CD4-positive, alpha-beta T cell treated with Interleukin-6 for 4 hours (primary cell): ENCODE data around the gene ACTN3.
A peak's percentile ranks its signal among the peaks of the same experiment; 100 is the strongest.
"Not testable (repeated sequence)": the region's sequence is repeated elsewhere in the genome, so short reads cannot be mapped to it uniquely, and the experiment has no call there.

ENCODE experiments used
- DNase-seq: peaks from one replicate; pipeline ENCODE4 v3.0.0-alpha.2; 2020; ENCODE audit warnings: mixed read lengths

The ACTN3 gene

DNA sequence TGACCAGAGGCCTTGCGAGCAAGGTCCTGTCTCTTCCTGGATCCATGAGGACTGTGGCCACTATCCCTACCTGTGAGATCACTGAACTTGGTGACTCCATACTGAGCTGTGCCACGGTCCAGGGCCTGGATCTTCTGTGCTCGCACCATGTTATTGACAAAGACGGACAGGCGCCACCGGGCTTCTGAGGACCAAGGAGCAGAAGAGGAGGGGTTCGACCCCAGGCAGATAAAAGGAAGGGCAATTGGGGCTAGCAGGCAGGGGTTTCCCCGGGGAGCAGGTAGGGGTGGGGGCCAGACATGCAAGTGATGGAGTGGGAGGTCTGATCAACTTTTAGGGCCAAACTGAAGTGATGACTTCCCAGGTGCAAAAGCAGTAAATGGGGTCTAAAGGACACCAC, 19.5 kb downstream of the ACTN3 start:
- no peak for DNase-seq

DNA sequence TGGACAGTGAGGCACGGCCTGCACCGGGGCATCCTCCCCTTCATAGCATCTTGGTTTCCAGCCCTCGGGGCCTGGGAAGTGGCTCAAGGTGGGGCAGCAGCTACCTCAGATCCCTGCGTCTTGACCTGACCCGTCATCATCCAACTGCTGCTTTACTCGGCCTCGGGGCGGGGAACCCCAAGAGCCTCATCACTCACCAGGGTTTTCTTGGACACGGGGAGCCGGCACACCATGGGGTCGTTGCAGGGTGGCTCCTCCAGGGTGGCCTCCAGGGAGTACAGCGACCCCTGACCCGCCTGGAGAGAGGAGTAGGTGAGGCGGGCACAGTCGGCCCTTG, 21.1 kb downstream of the ACTN3 start:
- DNase-seq = no peak

DNA sequence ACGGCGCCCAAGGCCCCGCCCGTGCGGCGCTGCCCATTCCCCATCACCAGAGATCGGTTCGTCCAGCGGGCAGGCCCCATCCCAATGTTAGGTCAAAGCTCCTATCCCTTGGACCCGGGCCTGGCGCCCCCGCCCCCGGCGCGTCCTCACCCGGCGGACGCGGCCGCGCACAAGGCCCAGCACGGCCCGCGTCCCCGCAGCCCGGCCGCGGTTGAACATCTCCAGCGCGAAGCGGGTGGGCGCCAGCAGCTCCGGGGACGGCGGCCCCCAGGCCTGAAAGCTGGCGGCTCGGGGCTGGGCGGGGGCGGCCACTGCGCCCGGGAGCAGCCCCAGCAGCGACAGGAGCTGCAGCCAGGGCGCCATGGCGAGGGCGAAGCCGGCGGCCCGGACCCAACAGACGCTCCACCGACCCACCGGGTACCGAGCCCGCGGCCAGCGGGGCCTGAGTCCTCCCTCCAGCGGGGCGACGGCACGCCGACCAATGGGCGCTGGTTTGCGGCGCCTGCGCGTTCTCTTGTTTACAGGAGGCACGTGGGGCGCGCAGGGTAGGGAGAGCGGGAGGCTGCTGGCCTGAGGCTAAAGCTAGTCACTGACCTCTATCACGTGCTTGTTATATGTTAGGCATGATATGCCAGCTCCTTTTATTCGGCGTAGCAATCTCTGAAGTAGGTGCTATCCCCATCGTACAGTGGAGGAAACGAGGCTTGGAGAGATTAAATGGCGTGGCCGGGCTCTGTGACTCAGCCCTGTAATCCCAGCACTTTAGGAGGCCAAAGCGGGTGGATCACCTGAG, 21.6 kb downstream of the ACTN3 start, which contains the start of gene CTSF:
CTSF (minus strand) TSS at position 483 of the 793 bp plus-strand sequence; CDS start at position 363, 120 bp downstream.
- peak; percentile 79 for DNase-seq

DNA sequence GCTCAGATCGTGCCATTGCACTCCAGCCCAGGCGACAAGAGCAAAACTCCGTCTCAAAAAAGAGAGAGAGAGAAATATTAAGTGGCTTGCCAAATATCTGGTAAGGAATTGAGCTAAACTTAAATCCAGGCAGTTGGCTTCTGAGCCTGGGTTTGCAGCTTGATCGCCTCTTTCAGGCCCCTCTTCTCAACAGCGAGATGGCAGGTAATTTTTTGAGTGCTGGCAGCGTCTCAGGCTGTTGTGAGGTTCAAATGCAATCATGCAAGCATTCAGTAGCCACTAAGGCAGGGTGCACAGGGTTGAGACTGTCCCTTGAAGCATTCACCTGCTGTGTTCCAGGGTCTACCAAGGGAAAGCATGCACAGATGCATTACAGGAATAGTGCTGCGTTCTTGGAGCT, 22.4 kb downstream of the ACTN3 start:
- DNase-seq = no peak

DNA sequence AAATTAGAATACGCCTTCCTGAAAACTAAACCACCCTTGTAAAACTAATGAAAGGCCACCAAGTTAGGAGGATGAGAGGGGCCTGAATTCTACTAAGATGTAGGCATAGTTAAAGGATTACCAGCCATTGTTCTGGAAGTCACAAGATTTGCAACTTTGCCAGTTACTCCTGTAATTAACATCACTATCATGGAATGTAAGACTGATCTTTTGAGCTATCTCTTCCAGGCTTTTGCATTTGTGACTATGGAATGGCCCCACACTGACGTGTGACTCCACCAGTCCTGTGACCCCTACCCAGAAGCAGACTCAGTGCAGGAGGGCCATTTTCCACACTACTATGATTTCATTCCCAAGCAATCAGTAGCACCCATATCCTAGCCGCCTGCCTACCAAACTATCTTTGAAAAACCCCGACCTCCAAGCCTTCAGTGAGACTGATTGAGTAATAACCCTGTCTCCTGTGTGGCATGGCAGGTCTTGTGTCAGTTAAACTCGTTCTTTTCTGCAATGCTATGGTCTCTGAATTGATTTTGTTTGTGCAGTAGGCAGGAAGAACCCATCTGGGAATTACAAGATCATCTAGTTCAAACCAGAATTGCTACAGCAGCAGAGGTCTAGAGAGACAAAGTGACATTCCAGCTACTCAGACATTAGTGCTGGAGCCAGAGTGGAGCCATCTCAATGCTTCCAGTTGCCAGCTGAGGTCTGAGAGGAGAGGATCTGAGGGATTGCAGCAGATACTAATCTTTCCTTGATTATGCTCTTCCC, 23.6 kb downstream of the ACTN3 start:
- no peak for DNase-seq

DNA sequence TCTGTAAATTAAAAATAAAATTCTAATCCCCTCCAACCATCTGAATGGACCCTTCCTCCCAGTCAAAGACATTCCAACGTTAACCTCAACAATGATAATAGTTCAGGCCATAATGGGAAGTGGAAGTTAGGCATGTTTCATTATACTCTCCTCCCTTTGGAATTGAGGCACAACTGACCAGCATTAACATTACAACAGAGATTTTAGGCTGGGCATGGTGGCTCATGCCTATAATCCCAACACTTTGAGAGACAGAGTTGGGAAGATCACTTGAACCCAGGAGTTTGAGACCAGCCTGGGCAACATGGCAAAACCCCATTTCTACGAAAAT, 24.1 kb downstream of the ACTN3 start:
- DNase-seq = no peak

DNA sequence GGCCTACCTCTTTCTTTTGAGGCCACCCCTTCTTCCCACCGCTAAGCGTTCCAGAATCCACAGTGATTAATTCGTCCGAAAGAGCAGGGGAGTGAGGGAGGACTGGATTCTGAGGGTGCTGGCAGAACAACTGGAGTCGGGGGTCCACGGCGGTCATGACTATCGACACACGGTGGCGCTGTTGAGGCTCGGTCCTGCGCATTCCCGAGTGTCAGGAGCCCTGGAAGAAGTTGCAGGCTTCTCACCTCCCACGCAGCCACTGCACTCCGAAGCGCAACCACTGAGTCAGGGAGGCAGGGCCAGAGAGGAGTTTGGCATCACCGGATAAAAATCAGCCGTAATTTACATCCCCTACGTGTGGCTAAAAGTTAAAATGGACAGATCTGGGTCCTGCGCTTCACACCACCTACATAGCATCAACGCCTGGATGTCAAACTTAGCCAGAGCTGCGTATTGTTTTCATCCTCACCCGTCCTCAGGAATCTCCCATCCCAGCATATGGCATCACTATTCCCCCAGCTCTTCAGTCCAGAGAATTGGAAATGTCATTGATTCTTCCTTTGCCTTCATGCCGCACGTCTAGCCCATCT, 32.4 kb downstream of the ACTN3 start:
- DNase-seq = peak; percentile 85

DNA sequence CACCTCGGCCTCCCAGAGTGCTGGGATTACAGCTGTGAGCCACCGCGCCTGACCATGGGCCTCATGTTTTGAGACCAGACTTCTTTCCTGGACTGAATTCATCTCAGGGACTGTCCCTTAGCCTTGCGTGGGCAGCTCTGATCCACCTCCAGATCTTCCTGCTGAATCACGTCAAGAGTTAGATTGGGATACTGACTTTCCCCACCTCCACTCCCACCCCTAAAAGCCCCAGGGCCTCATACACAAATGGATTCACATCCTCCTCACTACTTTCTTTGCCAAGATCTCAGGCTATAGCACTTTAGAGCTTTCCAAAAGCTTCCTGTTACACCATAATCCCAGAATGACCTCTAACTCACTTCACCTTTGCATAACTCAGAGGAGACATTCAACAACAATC, 34.1 kb downstream of the ACTN3 start:
- no peak for DNase-seq

DNA sequence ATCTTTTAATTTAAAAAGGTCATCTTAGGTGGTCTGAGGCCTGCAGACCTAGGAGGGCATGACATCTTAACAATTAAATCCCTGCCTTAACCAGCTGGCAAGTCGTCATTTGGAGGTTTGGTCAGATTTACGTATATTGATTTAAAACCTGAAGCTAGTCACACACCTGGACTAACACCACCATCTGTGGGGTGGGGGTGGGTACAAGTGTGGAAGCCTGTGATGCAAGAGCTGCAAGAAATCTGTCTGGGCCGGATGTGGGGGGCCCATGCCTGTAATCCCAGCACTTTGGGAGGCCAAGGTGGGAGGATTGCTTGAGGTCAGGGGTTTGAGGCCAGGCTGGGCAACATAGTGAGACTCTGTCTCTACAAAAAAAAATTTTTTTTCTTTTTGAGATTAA, 34.6 kb downstream of the ACTN3 start:
- DNase-seq = no peak

DNA sequence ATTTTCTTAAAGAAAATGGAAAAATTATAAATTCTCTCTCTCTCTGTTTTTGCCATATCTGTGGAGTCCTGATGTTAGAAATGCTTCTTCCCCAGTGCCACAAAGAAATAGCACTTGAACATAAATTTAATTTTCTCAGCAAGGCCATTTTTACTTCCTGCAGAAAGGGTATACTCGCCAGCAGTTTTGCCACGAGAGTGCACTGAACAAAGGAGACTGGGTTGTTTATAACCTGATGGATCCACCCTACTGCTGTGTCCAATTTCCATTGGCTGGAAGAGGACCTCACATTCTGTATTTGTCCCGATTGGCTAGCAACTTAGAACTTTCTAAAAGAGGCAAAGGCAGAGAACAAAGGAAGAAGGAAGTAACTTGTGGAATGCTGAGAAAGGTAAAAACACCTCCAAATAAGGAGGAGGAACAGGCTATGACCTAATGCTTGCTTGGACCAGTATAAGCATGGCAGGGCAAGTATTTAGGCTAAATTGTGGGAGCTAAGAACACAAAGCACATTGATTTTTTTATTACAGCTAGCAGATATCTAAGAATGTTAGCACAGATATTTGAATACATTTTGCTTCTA, 36.0 kb downstream of the ACTN3 start:
- DNase-seq = not testable (repeated sequence)

DNA sequence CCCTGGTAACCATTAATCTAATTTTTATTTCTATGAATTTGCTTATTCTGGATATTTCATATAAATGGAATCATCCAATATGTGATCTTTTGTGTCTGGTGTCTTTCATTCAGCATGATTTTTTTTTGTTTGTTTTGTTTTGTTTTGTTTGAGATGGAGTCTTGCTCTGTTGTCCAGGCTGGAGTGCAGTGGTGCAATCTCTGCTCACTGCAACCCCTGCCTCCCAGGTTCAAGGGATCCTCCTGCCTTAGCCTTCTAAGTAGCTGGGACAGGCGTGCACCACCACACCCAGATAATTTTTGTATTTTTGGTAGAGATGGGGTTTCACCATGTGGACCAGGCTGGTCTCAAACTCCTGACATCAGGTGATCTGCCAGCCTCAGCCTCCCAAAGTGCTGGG, 38.7 kb downstream of the ACTN3 start:
- not testable (repeated sequence) for DNase-seq

DNA sequence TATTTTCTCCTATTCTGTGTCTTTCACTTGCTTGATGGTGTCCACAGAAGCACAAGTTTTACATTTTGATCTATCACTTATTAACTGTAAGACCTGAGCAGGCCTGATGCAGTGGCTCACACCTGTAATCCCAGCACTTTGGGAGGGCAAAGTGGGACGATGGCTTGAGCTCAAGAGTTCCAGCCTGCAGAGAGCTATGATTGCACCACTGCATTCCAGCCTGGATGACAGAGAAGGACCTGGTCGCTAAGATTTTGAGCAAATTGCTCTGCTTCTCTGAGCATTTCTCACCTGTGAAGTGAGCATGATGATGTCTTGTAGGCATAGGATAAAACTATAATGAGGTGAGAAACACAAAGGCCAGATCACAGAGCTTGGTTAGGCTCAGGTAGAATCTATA, 39.4 kb downstream of the ACTN3 start:
- DNase-seq = no peak

DNA sequence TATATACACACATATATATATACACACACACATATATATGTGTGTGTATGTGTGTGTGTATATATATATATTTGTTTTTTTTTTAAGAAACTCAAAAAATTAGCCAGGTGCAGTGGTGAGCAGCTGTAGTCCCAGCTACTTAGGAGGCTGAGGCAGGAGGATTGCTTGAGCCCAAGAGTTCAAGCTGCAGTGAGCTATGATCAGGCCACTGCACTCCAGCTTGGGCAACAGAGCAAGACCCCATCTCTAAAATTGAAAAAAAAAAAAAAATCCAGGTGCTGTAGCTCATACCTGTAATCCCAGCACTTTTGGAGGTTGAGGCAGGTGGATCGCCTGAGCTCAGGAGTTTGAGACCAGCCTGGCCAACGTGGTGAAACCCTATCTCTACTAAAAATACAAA, 42.6 kb downstream of the ACTN3 start:
- DNase-seq = not testable (repeated sequence)

DNA sequence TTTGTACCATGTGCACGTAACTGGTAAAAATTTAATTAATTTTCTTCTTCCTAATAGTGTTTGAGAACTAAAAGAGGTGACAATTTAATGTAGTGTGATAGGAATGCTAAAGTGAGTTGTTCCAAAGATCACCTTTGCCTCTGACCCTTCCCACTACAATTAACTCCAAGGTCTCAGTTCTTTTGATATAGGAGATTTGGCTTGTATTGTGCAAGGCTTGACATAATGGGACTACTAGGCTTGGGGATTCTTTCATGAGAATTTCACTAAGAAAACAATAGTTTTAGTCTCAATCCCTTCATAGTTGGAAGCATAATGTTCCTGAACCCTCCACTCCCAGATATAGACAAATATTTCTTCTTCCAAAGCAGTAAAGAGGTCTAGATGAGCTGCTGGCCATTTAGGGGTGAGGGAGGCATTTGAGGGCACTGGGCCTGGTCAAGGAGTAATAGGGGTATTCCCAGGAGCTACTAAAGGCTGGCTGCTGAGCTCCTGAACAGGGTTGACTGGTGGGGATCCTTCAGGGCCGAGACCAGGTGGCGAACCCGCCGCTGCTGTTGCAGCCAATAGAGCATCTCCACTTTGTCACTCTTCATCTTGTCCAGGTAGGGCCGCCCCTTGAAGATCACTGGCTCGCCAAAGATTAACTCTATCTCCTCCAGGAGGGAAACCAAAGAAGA, 43.4 kb downstream of the ACTN3 start:
- no peak for DNase-seq

DNA sequence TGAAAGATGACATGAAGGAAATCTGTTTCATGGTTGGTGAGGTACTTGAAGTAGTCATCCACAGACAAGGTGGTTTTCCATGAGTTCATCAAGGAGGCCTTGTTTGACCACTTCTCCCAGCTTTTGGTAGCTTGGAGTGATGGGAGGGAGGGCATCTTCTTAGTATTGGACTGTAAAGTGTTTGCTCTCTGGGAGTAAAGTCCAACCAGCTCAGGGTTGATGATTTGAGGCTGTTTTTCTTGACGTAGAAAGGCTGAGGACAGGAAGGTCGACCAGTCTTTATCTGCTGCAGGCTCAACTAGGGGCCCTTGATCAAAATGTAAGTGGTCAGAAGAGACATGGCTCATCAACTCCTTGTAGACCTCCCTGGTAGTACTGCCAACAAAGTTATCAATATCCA, 44.5 kb downstream of the ACTN3 start:
- no peak for DNase-seq

DNA sequence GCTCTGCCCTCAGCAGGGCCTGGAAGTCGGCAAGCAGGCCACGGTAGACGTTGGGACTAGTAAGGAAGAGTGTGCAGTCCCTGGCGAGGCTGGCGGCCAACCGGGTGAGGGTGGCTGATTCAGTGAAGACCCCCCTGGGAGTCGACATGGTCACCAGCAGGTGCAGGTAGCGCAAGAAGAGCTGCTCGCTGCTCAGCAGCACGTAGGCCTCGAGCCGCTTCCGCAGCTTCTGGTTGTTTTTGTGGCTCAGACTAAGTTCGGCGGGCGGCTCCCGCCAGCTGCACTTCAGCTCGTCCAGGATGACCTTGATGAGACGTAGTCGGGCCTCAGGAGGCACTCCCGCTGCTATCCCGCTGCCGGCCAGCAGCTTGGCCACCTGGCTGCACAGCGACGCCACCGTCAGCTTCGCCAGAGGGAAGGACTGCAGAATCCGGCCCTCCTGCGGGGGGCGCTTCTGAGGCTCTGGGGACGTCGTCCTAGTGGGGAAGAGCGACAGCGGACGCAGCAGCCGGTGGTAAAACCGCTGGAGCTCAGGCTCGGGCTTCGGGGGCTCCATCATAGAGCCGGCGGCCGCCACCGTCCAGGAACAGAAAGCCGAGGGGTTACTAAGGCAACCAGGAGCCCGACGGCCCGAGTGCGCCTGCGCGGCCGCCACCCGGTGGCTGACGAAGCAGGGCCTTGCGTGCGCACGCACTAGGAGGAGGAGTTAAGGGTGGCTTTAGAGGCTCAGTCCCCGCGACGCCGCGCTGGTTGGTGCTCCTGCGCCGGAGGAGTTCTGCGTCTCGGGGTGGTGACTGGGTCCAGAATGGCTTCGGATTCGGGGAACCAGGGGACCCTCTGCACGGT, 46.0 kb downstream of the ACTN3 start, which contains the start of the genes CCDC87 and CCS:
CCDC87 (minus strand) TSS at position 607 of the 846 bp plus-strand sequence; CDS start at position 559, 48 bp downstream.
CCS (plus strand) TSS at position 729 of the 846 bp plus-strand sequence; CDS start at position 806, 77 bp downstream.
- peak; percentile 100 for DNase-seq

DNA sequence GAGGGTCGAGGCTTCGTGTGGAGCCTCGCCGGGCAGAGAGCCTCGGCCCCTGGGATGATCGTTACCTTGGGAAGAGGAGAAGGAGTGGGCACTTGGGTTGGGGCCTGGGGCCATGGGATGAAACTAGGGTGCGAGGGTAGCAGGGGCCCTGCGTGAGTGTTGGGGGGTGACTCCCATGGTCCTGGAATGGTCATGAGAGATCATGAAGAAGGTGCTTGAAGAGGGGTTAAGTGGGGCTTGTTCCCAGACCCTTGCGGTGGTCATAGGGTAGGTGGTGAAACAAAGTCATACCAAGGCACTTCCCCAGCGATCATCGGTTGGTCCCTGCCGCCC, 46.6 kb downstream of the ACTN3 start:
- DNase-seq = peak; percentile 7

DNA sequence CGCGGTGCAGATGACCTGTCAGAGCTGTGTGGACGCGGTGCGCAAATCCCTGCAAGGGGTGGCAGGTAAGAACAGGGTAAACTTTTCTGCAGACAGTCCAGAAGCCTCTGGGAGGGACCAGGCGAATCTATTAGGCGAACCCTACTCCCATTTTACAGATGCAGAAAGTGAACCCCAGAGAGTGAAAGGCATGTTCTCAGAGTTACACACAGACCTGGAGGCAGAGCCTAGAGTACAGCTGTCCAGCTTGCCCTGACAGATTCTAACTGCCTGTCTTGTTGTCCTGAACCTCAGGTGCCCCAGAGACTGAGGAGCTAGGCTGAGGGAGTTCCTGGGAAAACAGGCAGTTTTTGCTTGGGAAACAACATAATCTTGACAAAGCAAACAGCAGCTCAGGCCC, 46.9 kb downstream of the ACTN3 start:
- DNase-seq = no peak

DNA sequence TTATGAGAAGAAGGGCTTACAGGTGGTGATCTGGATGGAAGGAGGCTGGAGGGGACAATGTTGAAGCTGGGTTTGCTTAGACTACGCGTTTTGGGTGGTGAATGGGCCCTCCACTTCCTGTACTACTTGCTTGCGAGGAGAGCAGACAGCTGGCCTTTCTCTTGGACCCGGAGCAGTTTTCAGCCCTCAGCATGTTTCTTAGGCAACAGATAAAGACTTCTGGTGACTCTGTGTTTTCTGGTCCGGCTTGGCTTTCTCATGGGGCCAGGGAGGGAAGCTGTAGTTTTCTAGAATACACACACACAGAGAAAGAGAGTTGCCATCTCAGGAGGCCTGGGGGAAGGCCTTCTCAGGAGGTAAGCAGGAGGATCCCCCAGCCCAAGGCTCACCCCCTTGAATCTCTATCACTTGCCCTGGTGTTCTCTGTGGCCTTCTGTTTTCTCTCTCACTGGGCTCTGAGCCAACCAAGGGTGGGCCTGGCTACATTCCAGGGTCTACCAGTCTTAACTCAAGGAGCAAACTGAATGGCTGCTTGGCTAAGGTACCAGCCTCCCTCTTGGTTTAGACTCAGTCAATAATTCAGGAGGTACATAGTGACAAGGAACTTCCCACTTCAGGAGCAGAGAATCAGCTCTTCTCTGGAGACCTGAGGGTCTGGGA, 48.7 kb downstream of the ACTN3 start:
- no peak for DNase-seq

DNA sequence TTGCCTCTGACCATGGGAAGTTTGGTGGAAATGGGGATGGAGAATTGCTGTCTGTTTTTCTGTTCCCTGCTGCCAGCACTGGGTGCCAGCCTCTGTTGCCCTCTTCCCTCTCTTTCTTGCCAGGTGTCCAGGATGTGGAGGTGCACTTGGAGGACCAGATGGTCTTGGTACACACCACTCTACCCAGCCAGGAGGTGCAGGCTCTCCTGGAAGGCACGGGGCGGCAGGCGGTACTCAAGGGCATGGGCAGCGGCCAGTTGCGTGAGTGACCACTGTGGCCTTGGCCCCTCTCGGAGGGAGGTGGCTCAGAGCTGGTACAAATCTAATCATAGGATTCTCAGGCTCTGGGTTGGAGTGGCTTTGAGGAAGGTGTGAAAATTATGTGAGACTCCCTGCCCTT, 52.3 kb downstream of the ACTN3 start:
- DNase-seq = no peak

DNA sequence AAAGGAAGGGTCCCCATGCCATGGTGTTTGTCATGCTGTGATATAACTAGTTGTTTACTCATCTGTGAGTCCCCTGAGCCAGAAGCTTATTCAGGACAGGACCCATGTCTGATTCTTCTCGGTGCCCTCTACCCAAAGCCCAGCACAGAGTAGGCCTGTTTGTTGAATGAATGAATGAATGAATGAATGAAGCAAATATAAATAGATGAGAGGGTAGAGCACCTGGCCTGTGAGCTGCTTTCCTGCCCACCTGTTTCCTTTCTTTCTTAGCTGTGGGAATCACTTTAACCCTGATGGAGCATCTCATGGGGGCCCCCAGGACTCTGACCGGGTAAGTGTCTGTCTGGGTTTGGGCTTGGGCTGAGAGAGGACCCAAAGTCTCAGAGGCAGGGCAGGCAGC, 53.5 kb downstream of the ACTN3 start:
- no peak for DNase-seq
